HK-2 (cell line): ENCODE data around the gene CCDC91.
"Not testable (repeated sequence)": the region's sequence is repeated elsewhere in the genome, so short reads cannot be mapped to it uniquely, and the experiment has no call there.

Experiments
- DNase-seq: peaks from one replicate; pipeline ENCODE4 v3.0.0-alpha.2; 2018; ENCODE audit not compliant: unreplicated experiment

CCDC91 gene

GRCh38 chr12:28232211-28232928 lies 42.1 kb downstream of the CCDC91 start:
- no peak for DNase-seq

- DNase-seq, result no peak
Observed at GRCh38 chr12:28234444-28234843, 44.2 kb downstream of the CCDC91 start.

DNA sequence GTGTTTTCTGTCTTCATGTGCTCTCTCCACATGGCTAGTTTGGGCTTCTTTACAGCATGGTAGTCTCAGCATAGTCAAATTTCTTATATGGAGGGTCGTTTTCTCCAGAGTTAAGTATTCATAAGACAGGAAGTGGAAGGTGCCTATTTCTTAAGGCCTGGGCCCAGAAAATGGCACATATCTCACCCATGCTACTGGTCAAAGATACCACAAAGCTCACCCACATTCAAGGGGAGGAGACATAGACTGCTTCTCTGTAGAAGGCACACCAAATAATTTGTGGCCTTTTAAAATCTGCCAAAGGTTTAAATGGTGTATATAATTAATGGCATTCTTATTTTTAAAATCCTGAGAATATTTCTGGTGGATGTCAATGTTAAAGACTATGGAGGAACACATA lies 44.8 kb downstream of the CCDC91 start:
- no peak for DNase-seq

DNA sequence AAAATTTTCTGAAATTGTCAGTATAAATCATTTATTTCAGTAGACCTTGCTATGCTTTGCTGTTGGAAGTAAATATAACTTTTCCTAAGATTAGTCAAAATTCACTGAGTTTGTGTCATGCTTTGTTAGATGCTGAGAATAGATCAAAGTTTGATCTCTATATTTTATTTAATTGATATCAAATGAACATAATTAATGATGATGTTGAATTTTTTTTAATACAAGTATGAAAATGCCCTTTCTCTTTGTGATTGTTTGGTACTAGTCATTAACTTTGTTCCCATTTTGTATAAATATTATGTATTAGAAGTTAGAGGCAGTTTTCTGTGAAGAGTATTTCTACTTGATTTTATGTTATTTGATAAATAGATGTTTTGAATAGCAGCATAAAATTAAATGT lies 45.7 kb downstream of the CCDC91 start:
- DNase-seq, result no peak

DNA sequence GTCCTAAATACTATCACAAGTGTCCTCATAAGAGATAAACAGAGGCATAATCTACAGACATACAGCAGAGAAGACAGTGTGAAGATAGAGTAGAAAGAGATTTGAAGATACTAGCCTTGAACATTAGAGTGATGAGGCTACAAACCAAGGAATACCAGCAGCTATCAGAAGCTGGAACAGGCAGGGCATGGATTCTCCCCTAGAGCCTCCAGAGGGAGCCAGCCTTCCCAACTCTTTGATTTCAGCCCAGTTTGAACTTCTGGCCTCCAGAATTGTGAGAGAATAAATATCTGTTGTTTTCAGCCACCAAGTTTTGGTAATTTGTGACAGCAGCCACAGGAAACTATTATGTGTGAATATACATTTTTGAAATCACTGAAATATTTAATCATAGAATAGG lies 47.2 kb downstream of the CCDC91 start:
- no peak for DNase-seq

DNA sequence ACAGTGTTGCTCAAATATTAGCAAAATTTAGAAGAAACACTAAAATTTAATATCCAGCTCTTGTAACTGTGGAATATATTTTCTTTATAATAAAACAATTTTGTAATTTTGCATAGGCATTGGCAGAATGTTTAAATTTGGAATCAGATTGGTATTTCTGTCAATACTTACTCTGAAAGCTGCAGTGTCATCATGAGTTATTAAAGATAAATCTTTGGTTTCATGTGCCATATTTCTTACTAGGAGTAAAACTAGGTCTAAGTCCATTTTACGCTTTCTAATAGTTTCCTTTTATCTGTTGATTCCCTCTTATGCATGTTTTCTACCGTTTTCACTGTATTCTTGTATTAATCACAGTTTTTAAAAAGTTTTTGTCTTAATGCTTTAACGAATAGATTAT lies 49.7 kb downstream of the CCDC91 start:
- DNase-seq, result no peak

GRCh38 chr12:28240853-28241252 lies 50.6 kb downstream of the CCDC91 start:
- no peak for DNase-seq

- DNase-seq, result no peak
Observed at GRCh38 chr12:28242129-28242495, 51.9 kb downstream of the CCDC91 start.

GRCh38 chr12:28242496-28243309 lies 52.4 kb downstream of the CCDC91 start:
- no peak for DNase-seq

DNA sequence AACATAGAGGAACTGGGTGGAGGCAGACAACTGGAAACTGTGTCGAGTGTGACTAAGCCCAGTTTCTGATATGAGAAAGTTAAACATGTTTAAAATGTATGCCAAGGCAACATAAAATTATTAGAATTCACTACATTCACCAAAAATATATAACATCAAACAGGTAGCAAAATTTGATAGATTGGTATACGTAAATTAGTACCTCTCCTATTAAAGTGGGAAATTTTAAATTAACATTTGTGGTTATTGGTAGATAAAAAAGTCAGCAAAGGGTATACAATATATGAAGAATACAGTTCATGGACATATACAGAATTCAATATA lies 53.0 kb downstream of the CCDC91 start:
- no peak for DNase-seq

DNA sequence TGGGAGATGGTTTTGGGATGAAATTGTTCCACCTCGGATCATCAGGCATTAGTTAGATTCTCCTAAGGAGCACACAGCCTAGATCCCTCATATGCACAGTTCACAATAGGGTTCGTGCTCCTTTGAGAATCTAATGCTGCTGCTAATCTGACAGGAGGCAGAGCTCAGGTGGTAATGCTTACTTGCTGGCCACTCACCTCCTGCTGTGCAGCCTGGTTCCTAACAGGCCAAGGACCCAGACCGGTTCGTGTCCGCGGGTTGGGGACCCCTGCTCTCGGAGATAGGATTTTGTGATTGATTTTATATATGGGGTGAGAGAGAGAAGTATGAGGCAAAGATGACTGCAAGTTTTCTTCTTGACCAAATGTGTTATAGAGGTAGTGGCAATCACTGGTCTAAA lies 57.5 kb downstream of the CCDC91 start:
- DNase-seq, result no peak

- no peak for DNase-seq
Observed at GRCh38 chr12:28248555-28249145, 58.4 kb downstream of the CCDC91 start.

DNA sequence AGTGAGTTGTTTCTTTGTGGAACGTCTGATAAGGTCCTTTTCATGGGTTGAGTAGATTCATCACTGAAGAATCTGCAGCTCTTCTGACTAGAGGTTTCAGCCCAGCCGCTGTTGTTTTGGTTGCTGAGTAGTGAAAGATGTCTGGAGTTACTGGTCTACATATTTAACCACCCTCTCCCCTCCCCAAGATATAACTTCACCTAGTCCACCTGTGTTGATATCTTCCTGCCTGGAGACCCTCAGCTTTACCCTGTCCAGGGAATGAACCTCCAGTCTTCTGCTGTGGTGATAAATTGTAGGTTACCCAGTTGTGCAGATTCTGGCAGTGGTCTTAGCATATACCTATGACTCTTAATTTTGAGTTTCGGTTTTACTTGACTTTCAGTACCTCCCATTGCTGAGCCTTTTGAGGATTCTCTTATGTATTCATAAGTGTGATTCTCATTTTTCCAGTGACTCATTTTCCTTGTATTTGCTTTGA lies 62.9 kb downstream of the CCDC91 start:
- no peak for DNase-seq

- no peak for DNase-seq
Observed at GRCh38 chr12:28257411-28257810, 67.2 kb downstream of the CCDC91 start.

- no peak for DNase-seq
Observed at GRCh38 chr12:28258998-28259397, 68.7 kb downstream of the CCDC91 start.

- no peak for DNase-seq
Observed at GRCh38 chr12:28265435-28266042, 75.3 kb downstream of the CCDC91 start.

GRCh38 chr12:28267920-28268607 lies 77.8 kb downstream of the CCDC91 start:
- DNase-seq, result not testable (repeated sequence)

- DNase-seq, result no peak
Observed at GRCh38 chr12:28268608-28269229, 78.5 kb downstream of the CCDC91 start.

- no peak for DNase-seq
Observed at GRCh38 chr12:28269851-28270250, 79.6 kb downstream of the CCDC91 start.

GRCh38 chr12:28278499-28278898 lies 88.2 kb downstream of the CCDC91 start:
- no peak for DNase-seq

DNA sequence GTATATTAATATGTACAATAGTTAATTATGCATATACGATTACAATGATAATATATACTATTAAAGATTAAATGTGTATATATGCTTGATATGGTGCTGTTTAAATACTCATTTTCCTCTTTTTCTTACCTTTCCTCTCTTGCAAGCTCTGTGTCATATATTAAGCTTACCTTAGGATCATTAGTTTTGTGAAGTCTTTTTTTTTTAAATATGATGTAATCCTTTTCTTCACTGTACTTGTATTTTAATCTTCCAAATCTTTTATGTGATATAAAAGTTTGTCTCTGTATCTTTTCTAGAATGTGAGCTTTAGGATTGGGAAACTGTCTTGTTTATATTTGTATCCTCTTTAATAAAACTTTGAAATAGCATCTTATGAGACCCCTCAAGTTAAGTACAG lies 88.7 kb downstream of the CCDC91 start:
- DNase-seq, result no peak

DNA sequence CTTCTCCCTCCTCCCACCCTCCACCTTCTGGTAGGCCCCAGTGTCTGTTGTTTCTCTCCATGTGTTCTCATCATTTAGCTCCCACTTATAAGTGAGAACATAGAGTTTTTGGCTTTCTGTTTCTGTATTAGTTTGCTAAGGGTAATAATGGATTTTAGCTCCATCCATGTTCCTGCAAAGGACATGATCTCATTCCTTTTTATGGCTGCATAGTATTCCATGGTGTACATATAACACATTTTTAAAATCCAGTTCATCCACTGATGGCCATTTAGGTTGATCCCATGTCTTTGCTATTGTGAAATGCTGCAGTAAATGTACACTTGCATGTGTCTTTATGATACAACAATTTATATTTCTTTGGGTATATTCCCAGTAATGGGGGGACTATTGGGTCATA lies 96.1 kb downstream of the CCDC91 start:
- DNase-seq, result no peak
